Neural crest cell (in vitro differentiated cells): ENCODE data around the gene CYP2A13. TPM values are rescaled to one million over a fixed set of nuclear protein-coding genes. Genes with fewer than 3 reads are reported as not detected.

Experiments
- DNase-seq: peaks from one replicate; pipeline ENCODE4 v3.0.0; 2021; ENCODE audit warnings: low read depth, mixed read lengths, low spot score
- H3K27ac Mint-ChIP-seq: one replicate; pipeline ENCODE4 v1.8.0; 2021; ENCODE audit warnings: mild to moderate bottlenecking, mixed read lengths; ENCODE audit not compliant: unreplicated experiment
- H3K27me3 Mint-ChIP-seq: 2 replicates; pipeline ENCODE4 v1.8.0; 2021; ENCODE audit warnings: low read depth, mild to moderate bottlenecking, mixed read lengths
- H3K36me3 Mint-ChIP-seq: 2 replicates; pipeline ENCODE4 v1.8.0; 2021; ENCODE audit warnings: low read depth, mild to moderate bottlenecking, mixed read lengths
- H3K4me1 Mint-ChIP-seq: 2 replicates; pipeline ENCODE4 v1.8.0; 2021; ENCODE audit warnings: mixed read lengths
- H3K4me3 Mint-ChIP-seq: one replicate; pipeline ENCODE4 v1.8.0; 2021; ENCODE audit warnings: mild to moderate bottlenecking, mixed read lengths
- H3K9me3 Mint-ChIP-seq: 2 replicates; pipeline ENCODE4 v1.8.0; 2021; ENCODE audit warnings: mixed read lengths
- total RNA-seq: library from RNA; stranded (reverse); gene quantifications from 2 replicates; pipeline ENCODE4 v1.2.1, GENCODE V29; 2021
- TF ChIP-seq, protein P1 (sequence below): fragments of 200-600 bp; sonication (generic); conservative IDR thresholded peaks from 2 replicates; pipeline ENCODE4 v1.5.0; 2021; ENCODE audit warnings: antibody characterized with exemption, mild to moderate bottlenecking

CYP2A13 gene
- total RNA-seq, 1 donor from 2014 or later, result not detected

DNA sequence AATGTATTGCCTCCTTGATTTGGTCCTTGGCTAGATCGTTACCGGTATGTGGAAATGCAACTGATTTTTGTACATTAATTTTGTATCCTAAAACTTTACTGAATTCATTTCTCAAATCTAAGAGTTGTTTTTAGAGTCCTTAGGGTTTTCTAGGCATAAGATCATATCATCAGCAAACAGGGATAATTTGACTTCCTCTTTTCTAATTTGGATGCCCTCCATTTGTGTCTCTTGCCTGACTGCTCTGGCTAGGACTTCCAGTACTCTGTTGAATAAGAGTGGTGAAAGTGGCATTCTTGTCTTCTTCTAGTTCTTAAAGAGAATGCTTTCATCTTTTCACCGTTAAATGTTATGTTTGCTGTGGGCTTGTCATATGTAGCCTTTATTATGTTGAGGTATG lies 12.0 kb upstream of the CYP2A13 start:
- H3K27me3 Mint-ChIP-seq, result peaks cover 73% of the 10 kb centered on the region

DNA sequence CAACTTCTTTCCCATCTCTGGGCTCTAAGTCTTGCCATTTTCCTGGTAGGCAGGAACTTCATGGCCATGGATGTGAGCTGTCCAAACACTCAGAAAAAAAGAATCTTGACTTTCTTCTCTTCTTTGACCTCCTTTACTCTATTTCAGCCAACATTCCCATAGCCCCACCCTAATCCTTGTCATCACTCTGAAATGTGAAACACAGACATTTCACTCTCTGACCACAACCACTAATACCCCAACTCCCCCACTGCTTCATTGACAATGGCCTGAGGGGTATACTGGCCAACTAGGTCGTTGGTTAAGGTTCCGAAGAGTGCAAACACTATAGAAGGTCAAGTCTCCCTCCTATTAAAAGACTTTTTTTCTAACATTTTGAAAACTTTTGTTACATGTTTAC lies 4.7 kb upstream of the CYP2A13 start:
- H3K36me3 Mint-ChIP-seq, result no peaks in the 10 kb centered on the region
- no peak overlapping the region for H3K4me3 Mint-ChIP-seq
- no peak overlapping the region for H3K27ac Mint-ChIP-seq
- peaks cover 69% of the 10 kb centered on the region for H3K27me3 Mint-ChIP-seq
- no peaks in the 10 kb centered on the region for H3K4me1 Mint-ChIP-seq
- H3K9me3 Mint-ChIP-seq, result peaks cover under 1% of the 10 kb centered on the region
- TF ChIP-seq, protein P1, sequence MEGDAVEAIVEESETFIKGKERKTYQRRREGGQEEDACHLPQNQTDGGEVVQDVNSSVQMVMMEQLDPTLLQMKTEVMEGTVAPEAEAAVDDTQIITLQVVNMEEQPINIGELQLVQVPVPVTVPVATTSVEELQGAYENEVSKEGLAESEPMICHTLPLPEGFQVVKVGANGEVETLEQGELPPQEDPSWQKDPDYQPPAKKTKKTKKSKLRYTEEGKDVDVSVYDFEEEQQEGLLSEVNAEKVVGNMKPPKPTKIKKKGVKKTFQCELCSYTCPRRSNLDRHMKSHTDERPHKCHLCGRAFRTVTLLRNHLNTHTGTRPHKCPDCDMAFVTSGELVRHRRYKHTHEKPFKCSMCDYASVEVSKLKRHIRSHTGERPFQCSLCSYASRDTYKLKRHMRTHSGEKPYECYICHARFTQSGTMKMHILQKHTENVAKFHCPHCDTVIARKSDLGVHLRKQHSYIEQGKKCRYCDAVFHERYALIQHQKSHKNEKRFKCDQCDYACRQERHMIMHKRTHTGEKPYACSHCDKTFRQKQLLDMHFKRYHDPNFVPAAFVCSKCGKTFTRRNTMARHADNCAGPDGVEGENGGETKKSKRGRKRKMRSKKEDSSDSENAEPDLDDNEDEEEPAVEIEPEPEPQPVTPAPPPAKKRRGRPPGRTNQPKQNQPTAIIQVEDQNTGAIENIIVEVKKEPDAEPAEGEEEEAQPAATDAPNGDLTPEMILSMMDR, result no peak
- no peak for DNase-seq

More for the DNA sequence above, 12.0 kb upstream of the CYP2A13 start:
- Mint-ChIP-seq H3K4me3 (no peak overlapping the region), H3K27ac (no peak overlapping the region), H3K36me3 (no peaks in the 10 kb centered on the region), H3K9me3 (peaks cover 11% of the 10 kb centered on the region), H3K4me1 (no peaks in the 10 kb centered on the region)
- TF ChIP-seq, protein P1, result no peak
- DNase-seq, result no peak

DNA sequence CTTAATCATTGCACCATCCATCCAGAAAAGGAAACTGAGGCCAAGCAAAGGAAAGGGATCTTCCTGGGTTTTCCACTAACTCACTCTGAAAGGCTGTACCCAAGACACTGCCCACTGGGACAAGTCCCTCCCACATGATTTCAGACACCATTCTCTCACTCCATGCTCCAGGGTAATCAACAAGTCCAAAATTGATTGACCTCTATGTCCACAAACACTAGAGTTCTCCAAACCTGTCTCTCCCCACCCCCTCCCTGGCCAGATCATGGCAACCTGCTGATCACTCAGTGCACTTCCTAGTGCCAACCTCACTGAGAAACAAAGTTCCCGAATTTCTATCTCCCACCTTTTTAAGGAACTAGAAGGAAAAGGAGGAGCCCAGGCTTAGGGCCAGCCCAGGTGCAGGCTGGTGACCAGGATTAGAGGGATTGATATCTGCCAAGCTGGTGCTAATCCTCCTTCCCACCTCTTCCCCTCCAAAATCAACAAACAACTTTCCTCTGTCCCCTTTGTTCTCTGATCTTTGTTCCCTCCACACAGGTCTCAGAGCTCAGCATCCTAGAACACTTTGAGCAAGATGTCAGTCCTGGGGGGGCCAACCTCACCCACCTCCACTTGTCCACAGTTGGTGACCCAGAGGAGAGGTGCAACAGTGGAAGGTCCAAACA lies 2.4 kb upstream of the CYP2A13 start:
- Mint-ChIP-seq H3K27ac (no peak overlapping the region), H3K27me3 (peaks cover 82% of the 10 kb centered on the region), H3K36me3 (no peaks in the 10 kb centered on the region), H3K4me1 (no peaks in the 10 kb centered on the region), H3K9me3 (no peaks in the 10 kb centered on the region), H3K4me3 (no peak overlapping the region)
- no peak for DNase-seq
- TF ChIP-seq, protein P1, result no peak

DNA sequence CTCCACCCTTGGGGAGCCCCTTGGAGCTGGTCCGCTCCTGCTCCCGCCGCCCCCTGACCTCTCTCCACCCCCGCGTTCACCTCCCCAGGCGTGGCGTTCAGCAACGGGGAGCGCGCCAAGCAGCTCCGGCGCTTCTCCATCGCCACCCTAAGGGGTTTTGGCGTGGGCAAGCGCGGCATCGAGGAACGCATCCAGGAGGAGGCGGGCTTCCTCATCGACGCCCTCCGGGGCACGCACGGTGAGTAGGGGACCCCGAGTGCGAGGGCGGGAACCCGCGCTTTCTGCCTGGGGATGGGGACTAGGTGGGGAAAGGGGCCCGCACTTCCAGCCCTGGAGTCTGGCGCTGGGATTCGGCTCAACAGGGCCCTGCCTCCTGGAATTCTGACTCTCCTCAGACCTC lies 1.7 kb downstream of the CYP2A13 start:
- Mint-ChIP-seq H3K4me3 (no peak overlapping the region), H3K27me3 (peaks cover 97% of the 10 kb centered on the region)
- no peak for DNase-seq

DNA sequence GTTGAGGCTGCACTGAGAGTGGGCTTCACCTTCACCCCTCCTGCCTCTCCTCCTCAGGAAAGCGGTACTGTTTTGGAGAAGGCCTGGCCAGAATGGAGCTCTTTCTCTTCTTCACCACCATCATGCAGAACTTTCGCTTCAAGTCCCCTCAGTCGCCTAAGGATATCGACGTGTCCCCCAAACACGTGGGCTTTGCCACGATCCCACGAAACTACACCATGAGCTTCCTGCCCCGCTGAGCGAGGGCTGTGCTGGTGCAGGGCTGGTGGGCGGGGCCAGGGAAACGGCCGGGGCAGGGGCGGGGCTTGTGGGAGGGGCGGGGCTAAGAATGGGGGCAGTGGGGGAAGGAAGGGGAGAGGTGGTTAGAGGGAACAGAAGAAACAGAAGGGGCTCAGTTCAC lies 7.5 kb downstream of the CYP2A13 start:
- peaks cover 70% of the 10 kb centered on the region for H3K27me3 Mint-ChIP-seq
- TF ChIP-seq, protein P1, result no peak
- DNase-seq, result no peak
- H3K9me3 Mint-ChIP-seq, result peaks cover 3% of the 10 kb centered on the region
- H3K4me3 Mint-ChIP-seq, result no peak overlapping the region
- no peaks in the 10 kb centered on the region for H3K4me1 Mint-ChIP-seq
- no peak overlapping the region for H3K27ac Mint-ChIP-seq
- H3K36me3 Mint-ChIP-seq, result no peaks in the 10 kb centered on the region

More for the DNA sequence above, 1.7 kb downstream of the CYP2A13 start:
- H3K36me3 Mint-ChIP-seq, result no peaks in the 10 kb centered on the region
- no peaks in the 10 kb centered on the region for H3K4me1 Mint-ChIP-seq
- H3K9me3 Mint-ChIP-seq, result no peaks in the 10 kb centered on the region
- H3K27ac Mint-ChIP-seq, result no peak overlapping the region
- TF ChIP-seq, protein P1, result no peak
